GM13976 (cell line): ENCODE data around the gene TEX48.

Source experiments
- DNase-seq: peaks from one replicate; pipeline ENCODE4 v3.0.0; 2012; ENCODE audit warnings: low spot score
- in situ Hi-C: fragments of 300-500 bp; cut with MboI; formaldehyde crosslinking; loops from one replicate; pipeline ENCODE4 v1.12.0; 2022; ENCODE audit warnings: low sequenced_read_pairs, mixed read lengths, inconsistent platforms; ENCODE audit not compliant: unreplicated experiment
- TF ChIP-seq, protein P1 (sequence below): IDR thresholded peaks from 2 replicates; pipeline ENCODE4 v1.5.1; 2012; ENCODE audit warnings: borderline replicate concordance, mild to moderate bottlenecking; ENCODE audit not compliant: insufficient read depth; ENCODE audit errors: extremely low read depth, missing control alignments, control extremely low read depth

TEX48 gene

DNA sequence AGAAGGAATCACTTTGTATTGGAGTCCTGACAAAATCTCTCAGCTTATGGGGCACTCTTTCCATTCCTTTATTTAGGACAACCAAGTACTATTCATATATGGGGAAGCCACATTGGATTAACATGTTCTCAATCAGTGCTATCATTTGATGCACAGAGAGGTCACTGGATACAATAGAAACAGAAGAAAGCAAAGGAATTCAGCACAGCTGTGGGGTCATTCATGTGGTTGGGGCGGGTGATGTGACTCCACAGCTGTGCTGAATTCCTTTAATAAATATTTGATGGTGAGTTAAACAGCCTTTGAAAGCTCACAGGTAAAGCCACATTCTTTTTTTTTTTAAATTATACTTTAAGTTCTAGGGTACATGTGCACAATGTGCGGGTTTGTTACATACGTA lies 854 bp upstream of the TEX48 start:
- TF ChIP-seq, protein P1, sequence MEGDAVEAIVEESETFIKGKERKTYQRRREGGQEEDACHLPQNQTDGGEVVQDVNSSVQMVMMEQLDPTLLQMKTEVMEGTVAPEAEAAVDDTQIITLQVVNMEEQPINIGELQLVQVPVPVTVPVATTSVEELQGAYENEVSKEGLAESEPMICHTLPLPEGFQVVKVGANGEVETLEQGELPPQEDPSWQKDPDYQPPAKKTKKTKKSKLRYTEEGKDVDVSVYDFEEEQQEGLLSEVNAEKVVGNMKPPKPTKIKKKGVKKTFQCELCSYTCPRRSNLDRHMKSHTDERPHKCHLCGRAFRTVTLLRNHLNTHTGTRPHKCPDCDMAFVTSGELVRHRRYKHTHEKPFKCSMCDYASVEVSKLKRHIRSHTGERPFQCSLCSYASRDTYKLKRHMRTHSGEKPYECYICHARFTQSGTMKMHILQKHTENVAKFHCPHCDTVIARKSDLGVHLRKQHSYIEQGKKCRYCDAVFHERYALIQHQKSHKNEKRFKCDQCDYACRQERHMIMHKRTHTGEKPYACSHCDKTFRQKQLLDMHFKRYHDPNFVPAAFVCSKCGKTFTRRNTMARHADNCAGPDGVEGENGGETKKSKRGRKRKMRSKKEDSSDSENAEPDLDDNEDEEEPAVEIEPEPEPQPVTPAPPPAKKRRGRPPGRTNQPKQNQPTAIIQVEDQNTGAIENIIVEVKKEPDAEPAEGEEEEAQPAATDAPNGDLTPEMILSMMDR: no peak
- in situ Hi-C loops: loop anchor here (5.0 to 25.0 kb wide), 4 partner anchors 52 to 829 kb away; no protein-coding TSS in a partner anchor
- no peak for DNase-seq

DNA sequence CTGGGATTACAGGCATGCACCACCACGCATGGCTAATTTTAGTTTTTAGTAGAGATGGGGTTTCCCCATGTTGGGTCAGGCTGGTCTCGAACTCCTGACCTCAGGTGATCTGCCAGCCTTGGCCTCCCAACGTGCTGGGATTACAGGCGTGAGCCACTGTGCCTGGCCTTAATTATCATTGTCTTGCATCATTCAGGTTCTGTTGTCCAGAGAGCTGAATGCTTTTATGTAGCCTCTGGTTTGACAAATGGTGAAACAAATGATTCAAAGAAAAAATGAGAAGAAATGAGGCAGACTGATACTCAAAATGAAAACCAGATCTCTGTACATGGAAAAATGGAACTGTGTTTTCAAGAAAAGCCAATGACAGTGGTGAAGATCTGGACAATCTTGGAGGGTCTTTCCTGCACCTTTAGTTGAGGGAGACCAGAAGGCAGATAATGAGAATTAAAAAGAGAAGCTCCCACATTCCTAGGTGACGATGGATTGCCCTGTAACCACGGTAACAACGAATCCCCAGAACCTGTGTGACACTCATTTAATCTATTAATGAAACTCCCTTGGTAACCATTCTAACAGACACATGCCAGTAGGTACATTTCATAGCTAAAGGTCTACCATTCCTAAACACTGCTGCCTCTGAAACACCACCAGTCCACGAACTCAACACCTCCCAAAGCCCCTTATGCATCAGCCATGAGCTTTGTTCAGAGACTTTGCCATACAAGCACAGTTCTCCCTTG lies 1.6 kb downstream of the TEX48 start:
- in situ Hi-C loops: loop anchor here (5.0 to 25.0 kb wide), 4 partner anchors 54 to 832 kb away; no protein-coding TSS in a partner anchor
- TF ChIP-seq, protein P1: no peak
- no peak for DNase-seq

DNA sequence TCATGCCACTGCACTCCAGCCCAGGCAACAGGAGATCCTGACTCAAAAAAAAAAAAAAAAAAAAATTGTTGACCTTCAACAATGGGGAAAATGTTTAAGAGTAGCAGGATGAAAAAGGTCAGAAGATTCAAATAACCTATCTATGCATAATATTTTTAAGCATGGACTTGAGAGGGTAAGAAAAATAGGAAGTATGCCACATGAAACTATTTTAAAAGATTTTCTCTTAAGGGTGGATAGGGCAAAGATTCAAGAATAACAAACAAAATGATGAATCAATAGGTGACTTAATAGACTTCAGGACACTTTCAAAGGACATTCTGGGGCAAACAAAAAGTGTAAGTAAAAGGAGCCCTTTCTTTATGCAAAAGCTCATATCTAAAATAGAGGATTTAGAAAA lies 3.2 kb downstream of the TEX48 start:
- TF ChIP-seq, protein P1: no peak
- in situ Hi-C loops: loop anchor here (25.0 kb wide), 1 partner anchor 834 kb away; no protein-coding TSS in a partner anchor
- no peak for DNase-seq

DNA sequence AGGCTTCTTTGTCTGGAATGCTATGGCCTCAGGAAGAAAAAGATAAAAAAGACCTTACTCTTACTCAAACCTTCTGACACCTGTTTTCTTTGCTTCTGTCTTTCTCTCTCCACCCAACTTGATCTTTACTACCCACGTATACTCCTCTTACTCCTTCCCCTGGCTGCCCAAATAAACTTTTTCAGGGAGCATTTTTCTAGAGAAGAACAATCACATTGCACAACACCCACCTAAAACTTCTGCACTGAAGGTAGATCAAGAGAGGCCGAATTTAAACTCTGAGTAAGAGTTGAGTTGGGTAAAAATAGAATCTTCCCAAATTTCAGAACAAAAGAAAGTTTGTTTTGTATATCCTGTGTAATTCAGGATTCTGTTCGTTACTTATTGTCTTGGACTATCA lies 3.9 kb downstream of the TEX48 start:
- DNase-seq: no peak
- TF ChIP-seq, protein P1: no peak
- in situ Hi-C loops: loop anchor here (25.0 kb wide), 1 partner anchor 834 kb away; no protein-coding TSS in a partner anchor

DNA sequence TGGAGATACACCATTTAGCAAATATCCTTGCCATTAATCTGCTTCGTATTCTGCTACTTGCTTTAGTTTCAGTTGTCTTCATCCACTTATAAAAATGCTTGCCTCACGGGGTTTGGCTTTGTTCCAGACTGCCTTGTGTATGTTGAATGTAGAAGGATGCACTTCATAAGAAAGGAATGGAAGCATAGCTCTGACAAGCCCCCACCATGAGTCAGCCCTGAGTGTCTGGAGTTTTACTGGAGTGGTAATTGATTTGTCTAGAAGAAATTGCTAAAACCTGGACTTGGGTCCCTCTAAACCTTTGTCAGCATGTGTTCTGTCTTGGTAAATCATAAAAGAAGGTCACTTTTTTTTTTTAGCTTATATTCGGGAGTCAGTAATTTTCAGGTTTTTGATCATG lies 4.6 kb downstream of the TEX48 start:
- DNase-seq: no peak
- TF ChIP-seq, protein P1: no peak
- in situ Hi-C loops: loop anchor here (25.0 kb wide), 1 partner anchor 835 kb away; no protein-coding TSS in a partner anchor

DNA sequence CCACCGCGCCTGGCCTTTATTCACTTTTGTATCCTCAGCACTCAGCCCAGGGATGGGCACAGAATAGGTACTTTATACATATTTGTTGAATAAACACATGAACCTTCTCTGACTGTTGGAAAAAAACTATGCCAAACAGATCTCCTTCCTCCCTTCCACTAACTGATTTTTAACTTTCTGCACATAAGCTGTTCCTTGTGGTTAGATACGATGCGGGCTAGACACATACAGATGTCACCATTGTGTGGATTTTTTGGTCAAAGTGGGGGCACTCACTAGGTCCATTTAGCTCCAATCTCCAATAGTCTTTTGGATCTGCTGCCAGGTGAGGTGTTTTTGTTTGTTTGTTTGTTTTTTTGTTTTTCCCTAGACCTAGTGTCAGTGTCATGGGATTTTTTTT lies 5.1 kb downstream of the TEX48 start:
- TF ChIP-seq, protein P1: no peak
- DNase-seq: no peak
- in situ Hi-C loops: loop anchor here (25.0 kb wide), 1 partner anchor 835 kb away; no protein-coding TSS in a partner anchor
